K562 (cell line): Measurements from ENCODE around the gene LRRC37A3. TPM values are rescaled to one million over a fixed set of nuclear protein-coding genes. Genes with fewer than 3 reads are reported as not detected.

ENCODE experiments used
- ASH1L ChIP-seq: fragments of 450-650 bp; IDR thresholded peaks from 2 replicates; pipeline ENCODE4 v1.6.1; 2018; ENCODE audit warnings: borderline replicate concordance, mild to moderate bottlenecking, low read depth; ENCODE audit not compliant: partially characterized antibody
- BCOR ChIP-seq: fragments of 450-650 bp; IDR thresholded peaks from 2 replicates; pipeline ENCODE4 v1.6.1; 2016
- HDGF ChIP-seq: fragments of 450-650 bp; IDR thresholded peaks from 2 replicates; pipeline ENCODE4 v1.6.1; 2016
- MIER1 ChIP-seq: fragments of 450-650 bp; IDR thresholded peaks from 2 replicates; pipeline ENCODE4 v1.6.1; 2016; ENCODE audit warnings: antibody characterized with exemption, mild to moderate bottlenecking, low read depth
- NR3C1 ChIP-seq: sonication (generic); formaldehyde crosslinking; IDR thresholded peaks from 2 replicates; pipeline ENCODE4 v1.8.1; 2022; ENCODE audit warnings: missing genetic modification reagents
- TCF3 ChIP-seq: sonication (generic); formaldehyde crosslinking; IDR thresholded peaks from 2 replicates; pipeline ENCODE4 v1.4.0; 2020; ENCODE audit warnings: mild to moderate bottlenecking, missing genetic modification reagents
- TGIF2 ChIP-seq: sonication (generic); formaldehyde crosslinking; IDR thresholded peaks from 2 replicates; pipeline ENCODE4 v1.8.1; 2022; ENCODE audit warnings: mild to moderate bottlenecking, missing genetic modification reagents, moderate library complexity
- THRAP3 ChIP-seq: fragments of 450-650 bp; IDR thresholded peaks from 2 replicates; pipeline ENCODE4 v1.6.1; 2016; ENCODE audit warnings: mild to moderate bottlenecking, inconsistent platforms, borderline replicate concordance
- ZNF436 ChIP-seq: fragments of 250-450, 450-650 bp; sonication (Bioruptor Pico); formaldehyde crosslinking; IDR thresholded peaks from 2 replicates; pipeline ENCODE4 v1.7.0; 2020; ENCODE audit warnings: mild to moderate bottlenecking
- polyA plus RNA-seq, 8 experiments: library from polyadenylated mRNA; depleted of rRNA in 4 of 8; stranded (reverse) in 5 of 8; unstranded in 3 of 8; fragments of >200 nt; fragmentation: Nextera tagmentation in 2 of 8; fragmentation: Illumina TruSeq in 1 of 8; extraction: Ambion mirVana in 2 of 8; extraction: Trizol in 1 of 8; gene quantifications; 2 replicates each; pipeline versions ENCODE4 v1.2.1 to v1.2.3, GENCODE V29; 2011 to 2014; ENCODE audit warnings: inconsistent platforms in 1 of 8, missing spikeins in 1 of 8
- total RNA-seq, 7 experiments: library from RNA; depleted of rRNA in 6 of 7; stranded (reverse); fragments of >200 nt in 6 of 7; fragmentation: Illumina TruSeq in 2 of 7; extraction: Trizol in 2 of 7; gene quantifications; 2 replicates each; pipeline versions ENCODE4 v1.2.1 to v1.2.3, GENCODE V29; 2011 to 2021; ENCODE audit warnings: low replicate concordance in 1 of 7
- TF ChIP-seq, protein P1 (sequence below): fragments of 450-650 bp; IDR thresholded peaks from 2 replicates; pipeline ENCODE4 v1.6.1; 2016; ENCODE audit warnings: mild to moderate bottlenecking, moderate library complexity
- TF ChIP-seq, protein P2 (sequence below), 2 experiments: fragments of 250-450 bp in 1 of 2; fragments of 450-650 bp in 1 of 2; sonication (Bioruptor Pico) in 1 of 2; IDR thresholded peaks; 2 replicates each; pipeline versions ENCODE4 v1.6.1 to v1.8.0; 2016 to 2021; ENCODE audit warnings: mild to moderate bottlenecking in 2 of 2, moderate library complexity in 2 of 2, missing compliant biosample characterization in 1 of 2, missing genetic modification characterization in 1 of 2
- TF ChIP-seq, protein P3 (sequence below): fragments of 250-450 bp; sonication (Bioruptor Pico); IDR thresholded peaks from 2 replicates; pipeline ENCODE4 v1.8.0; 2022; ENCODE audit warnings: inconsistent platforms
- TF ChIP-seq, protein P4 (sequence below): fragments of 250-450 bp; sonication (Bioruptor Pico); IDR thresholded peaks from 2 replicates; pipeline ENCODE4 v1.4.0; 2020; ENCODE audit warnings: mild to moderate bottlenecking

Gene LRRC37A3
- total and polyA plus RNA-seq, 9 of the 15 experiments (the other 6 are each of a cell fraction or from before 2014, with no cell fraction given), result 0.14 to 5.9 (median 2.2) TPM

DNA sequence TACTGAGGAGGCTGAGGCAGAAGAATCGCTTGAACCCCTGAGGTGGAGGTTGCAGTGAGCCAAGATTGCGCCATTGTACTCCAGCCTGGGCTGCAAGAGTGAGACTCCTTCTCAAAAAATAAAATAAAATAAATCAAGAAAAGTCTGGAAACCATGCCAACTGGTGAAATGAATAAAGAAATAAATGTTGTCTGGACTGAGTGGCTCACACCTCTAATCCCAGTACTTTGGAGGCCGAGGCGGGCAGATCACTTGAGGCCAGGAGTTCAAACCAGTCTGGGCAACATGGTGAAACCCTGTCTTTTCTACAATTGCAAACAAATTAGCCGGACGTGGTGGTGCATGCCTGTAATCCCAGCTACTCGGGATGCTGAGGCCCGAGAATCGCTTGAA, 744 bp upstream of the LRRC37A3 start (continued):
- TF ChIP-seq, protein P1, sequence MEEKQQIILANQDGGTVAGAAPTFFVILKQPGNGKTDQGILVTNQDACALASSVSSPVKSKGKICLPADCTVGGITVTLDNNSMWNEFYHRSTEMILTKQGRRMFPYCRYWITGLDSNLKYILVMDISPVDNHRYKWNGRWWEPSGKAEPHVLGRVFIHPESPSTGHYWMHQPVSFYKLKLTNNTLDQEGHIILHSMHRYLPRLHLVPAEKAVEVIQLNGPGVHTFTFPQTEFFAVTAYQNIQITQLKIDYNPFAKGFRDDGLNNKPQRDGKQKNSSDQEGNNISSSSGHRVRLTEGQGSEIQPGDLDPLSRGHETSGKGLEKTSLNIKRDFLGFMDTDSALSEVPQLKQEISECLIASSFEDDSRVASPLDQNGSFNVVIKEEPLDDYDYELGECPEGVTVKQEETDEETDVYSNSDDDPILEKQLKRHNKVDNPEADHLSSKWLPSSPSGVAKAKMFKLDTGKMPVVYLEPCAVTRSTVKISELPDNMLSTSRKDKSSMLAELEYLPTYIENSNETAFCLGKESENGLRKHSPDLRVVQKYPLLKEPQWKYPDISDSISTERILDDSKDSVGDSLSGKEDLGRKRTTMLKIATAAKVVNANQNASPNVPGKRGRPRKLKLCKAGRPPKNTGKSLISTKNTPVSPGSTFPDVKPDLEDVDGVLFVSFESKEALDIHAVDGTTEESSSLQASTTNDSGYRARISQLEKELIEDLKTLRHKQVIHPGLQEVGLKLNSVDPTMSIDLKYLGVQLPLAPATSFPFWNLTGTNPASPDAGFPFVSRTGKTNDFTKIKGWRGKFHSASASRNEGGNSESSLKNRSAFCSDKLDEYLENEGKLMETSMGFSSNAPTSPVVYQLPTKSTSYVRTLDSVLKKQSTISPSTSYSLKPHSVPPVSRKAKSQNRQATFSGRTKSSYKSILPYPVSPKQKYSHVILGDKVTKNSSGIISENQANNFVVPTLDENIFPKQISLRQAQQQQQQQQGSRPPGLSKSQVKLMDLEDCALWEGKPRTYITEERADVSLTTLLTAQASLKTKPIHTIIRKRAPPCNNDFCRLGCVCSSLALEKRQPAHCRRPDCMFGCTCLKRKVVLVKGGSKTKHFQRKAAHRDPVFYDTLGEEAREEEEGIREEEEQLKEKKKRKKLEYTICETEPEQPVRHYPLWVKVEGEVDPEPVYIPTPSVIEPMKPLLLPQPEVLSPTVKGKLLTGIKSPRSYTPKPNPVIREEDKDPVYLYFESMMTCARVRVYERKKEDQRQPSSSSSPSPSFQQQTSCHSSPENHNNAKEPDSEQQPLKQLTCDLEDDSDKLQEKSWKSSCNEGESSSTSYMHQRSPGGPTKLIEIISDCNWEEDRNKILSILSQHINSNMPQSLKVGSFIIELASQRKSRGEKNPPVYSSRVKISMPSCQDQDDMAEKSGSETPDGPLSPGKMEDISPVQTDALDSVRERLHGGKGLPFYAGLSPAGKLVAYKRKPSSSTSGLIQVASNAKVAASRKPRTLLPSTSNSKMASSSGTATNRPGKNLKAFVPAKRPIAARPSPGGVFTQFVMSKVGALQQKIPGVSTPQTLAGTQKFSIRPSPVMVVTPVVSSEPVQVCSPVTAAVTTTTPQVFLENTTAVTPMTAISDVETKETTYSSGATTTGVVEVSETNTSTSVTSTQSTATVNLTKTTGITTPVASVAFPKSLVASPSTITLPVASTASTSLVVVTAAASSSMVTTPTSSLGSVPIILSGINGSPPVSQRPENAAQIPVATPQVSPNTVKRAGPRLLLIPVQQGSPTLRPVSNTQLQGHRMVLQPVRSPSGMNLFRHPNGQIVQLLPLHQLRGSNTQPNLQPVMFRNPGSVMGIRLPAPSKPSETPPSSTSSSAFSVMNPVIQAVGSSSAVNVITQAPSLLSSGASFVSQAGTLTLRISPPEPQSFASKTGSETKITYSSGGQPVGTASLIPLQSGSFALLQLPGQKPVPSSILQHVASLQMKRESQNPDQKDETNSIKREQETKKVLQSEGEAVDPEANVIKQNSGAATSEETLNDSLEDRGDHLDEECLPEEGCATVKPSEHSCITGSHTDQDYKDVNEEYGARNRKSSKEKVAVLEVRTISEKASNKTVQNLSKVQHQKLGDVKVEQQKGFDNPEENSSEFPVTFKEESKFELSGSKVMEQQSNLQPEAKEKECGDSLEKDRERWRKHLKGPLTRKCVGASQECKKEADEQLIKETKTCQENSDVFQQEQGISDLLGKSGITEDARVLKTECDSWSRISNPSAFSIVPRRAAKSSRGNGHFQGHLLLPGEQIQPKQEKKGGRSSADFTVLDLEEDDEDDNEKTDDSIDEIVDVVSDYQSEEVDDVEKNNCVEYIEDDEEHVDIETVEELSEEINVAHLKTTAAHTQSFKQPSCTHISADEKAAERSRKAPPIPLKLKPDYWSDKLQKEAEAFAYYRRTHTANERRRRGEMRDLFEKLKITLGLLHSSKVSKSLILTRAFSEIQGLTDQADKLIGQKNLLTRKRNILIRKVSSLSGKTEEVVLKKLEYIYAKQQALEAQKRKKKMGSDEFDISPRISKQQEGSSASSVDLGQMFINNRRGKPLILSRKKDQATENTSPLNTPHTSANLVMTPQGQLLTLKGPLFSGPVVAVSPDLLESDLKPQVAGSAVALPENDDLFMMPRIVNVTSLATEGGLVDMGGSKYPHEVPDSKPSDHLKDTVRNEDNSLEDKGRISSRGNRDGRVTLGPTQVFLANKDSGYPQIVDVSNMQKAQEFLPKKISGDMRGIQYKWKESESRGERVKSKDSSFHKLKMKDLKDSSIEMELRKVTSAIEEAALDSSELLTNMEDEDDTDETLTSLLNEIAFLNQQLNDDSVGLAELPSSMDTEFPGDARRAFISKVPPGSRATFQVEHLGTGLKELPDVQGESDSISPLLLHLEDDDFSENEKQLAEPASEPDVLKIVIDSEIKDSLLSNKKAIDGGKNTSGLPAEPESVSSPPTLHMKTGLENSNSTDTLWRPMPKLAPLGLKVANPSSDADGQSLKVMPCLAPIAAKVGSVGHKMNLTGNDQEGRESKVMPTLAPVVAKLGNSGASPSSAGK, result no peak
- TF ChIP-seq HDGF, result peak; percentile 71; the same call in 1 of the 2 replicates
- TF ChIP-seq, protein P2, sequence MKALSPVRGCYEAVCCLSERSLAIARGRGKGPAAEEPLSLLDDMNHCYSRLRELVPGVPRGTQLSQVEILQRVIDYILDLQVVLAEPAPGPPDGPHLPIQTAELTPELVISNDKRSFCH (CRISPR knock-in tag; IDR thresholded peaks at IDR 0.05), result no peak
- TF ChIP-seq, protein P2 (tag; IDR thresholded peaks at IDR 0.05), result peak; percentile 16; the same call in 1 of the 2 replicates
- TF ChIP-seq THRAP3, result no peak
- TF ChIP-seq ASH1L, result peak; percentile 49
- no peak for TF ChIP-seq TCF3 (CRISPR knock-in tag)
- peak; percentile 42; the same call in 1 of the 2 replicates for TF ChIP-seq BCOR
- no peak for TF ChIP-seq ZNF436 (CRISPR knock-in tag)
- TF ChIP-seq, protein P3, sequence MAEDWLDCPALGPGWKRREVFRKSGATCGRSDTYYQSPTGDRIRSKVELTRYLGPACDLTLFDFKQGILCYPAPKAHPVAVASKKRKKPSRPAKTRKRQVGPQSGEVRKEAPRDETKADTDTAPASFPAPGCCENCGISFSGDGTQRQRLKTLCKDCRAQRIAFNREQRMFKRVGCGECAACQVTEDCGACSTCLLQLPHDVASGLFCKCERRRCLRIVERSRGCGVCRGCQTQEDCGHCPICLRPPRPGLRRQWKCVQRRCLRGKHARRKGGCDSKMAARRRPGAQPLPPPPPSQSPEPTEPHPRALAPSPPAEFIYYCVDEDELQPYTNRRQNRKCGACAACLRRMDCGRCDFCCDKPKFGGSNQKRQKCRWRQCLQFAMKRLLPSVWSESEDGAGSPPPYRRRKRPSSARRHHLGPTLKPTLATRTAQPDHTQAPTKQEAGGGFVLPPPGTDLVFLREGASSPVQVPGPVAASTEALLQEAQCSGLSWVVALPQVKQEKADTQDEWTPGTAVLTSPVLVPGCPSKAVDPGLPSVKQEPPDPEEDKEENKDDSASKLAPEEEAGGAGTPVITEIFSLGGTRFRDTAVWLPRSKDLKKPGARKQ (CRISPR knock-in tag), result no peak
- TF ChIP-seq NR3C1 (CRISPR knock-in tag), result no peak
- TF ChIP-seq TGIF2 (CRISPR knock-in tag), result 0 out of 2 replicates have a peak, but pooled peaks have one; percentile 28
- peak; percentile 72; the same call in 1 of the 2 replicates for TF ChIP-seq MIER1
- TF ChIP-seq, protein P4, sequence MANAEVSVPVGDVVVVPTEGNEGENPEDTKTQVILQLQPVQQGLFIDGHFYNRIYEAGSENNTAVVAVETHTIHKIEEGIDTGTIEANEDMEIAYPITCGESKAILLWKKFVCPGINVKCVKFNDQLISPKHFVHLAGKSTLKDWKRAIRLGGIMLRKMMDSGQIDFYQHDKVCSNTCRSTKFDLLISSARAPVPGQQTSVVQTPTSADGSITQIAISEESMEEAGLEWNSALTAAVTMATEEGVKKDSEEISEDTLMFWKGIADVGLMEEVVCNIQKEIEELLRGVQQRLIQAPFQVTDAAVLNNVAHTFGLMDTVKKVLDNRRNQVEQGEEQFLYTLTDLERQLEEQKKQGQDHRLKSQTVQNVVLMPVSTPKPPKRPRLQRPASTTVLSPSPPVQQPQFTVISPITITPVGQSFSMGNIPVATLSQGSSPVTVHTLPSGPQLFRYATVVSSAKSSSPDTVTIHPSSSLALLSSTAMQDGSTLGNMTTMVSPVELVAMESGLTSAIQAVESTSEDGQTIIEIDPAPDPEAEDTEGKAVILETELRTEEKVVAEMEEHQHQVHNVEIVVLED (CRISPR knock-in tag), result no peak
